Muscle of back (tissue), 11 donors: Measurements from ENCODE around the gene RPL38. TPM values are rescaled to one million over a fixed set of nuclear protein-coding genes. Genes with fewer than 3 reads are reported as not detected.

ENCODE experiments used
- DNase-seq, 3 donors: peaks; one replicate each; pipeline versions ENCODE4 v3.0.0 to v3.0.0-alpha.2; 2013
- polyA plus RNA-seq, 10 donors: library from polyadenylated mRNA; unstranded; fragments of 120-200 nt; gene quantifications; one replicate each; pipeline ENCODE4 v1.2.1, GENCODE V29; 2013; ENCODE audit not compliant: insufficient read length in 10 of 10

The RPL38 gene
- polyA plus RNA-seq, 10 donors, result 1,488 to 1,957 (median 1,685) TPM

DNA sequence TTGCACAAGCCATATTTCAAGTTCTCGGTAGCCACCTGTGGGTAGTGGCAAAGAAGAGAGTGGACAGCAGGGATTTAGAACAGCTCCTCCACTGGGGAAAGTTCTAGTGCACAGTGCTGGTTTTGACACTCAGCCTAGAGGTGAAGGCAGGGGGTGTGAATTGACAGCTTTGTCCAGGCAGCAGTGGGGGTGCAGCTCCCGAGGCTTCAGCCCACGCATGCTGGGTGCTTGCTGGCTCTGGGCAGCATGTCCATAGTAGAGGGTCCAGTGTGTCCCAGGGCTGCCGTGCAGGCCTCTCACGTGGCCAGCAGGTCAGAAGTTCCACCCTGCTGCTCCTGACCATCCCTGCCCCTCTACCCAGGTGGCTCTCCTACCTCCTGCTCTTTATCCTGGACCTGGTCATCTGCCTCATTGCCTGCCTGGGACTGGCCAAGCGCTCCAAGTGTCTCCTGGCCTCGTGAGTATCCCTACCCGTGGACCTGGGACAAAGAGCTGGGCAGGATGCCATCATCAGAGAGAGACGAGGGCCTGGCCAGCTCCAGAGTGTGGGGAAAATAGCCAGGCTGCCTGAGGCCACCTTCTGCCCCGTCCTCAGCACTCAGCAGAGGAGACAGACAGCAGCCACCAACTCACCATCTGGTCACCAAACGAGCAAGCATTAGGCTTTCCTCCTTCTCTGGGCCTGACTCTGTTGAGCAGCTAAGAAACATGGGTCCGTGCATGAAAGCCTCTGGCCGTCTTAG, 39.7 kb downstream of the RPL38 start:
- no peak for DNase-seq

DNA sequence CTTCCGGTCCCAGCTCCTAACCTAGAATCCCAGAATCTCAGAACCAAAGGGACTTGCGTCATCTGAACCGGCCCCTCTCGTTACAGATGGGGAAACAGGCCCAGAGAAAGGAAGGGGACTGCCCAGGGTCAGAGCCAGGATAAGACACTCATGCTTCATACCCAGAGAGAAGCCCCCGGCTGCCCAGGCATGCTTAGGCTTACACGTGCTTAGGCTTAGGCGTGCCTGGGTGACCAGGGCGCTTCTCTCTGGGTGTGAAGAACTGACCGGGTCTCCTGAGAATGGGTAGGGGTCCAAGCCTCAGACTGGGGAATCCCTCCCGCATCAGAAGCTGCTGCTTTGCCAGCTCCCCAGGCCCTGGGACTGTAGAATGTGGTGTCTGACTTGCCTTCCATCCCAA, 40.6 kb downstream of the RPL38 start:
- no peak for DNase-seq

DNA sequence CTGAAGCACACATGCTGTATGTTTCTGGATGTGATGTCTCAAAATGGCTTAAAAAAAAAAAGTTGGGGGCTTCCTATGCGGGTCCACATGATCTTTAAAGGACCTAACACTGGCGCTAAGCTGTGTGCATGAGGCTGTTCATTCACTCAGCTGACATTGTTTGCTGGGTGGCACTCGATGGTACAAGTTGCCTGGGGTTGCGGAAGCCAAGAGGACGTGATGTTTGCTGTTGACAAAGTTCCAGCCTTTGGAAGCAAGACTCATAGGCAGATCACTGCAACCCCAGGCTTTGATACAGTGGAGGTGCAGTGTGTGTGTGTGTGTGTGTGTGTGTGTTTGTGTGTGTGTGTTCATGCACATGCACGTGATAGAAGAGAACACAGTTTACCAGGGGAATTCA, 41.1 kb downstream of the RPL38 start:
- DNase-seq, result no peak

DNA sequence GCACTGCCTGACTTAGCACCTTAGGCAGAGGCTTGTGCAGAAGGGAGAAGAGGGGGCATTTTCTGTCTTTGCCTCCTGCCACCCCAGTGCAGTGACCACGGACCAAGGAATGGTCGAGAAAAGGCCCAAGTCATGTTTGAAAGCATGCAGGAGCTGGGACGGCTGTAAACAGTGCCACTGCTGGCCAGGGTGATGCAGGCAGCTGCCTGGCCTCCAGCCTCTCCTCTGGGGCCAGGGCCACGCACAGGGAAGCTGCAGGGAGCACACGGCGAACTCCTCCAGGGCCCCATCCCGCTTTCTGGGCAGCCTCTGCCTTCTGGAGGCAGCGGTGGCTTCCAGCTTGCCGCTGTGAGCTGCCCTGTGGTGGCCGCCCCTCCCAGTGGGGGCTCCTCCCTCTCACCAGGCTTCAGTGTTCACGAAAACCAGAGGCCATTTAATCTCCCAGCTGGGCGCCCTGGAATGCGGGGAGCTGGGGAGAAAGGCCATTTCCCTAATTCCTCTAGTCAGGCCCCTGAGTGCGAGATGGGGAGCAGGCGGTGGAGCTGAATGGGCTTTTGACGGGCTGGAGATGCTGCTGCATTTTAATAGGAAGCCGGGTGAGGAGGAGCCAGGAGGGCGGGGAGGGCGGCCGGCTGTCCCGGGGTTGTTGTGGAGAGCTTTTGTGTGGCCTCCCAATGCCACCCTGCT, 41.8 kb downstream of the RPL38 start:
- peak in 1 of 3 donors; percentile 45 for DNase-seq

DNA sequence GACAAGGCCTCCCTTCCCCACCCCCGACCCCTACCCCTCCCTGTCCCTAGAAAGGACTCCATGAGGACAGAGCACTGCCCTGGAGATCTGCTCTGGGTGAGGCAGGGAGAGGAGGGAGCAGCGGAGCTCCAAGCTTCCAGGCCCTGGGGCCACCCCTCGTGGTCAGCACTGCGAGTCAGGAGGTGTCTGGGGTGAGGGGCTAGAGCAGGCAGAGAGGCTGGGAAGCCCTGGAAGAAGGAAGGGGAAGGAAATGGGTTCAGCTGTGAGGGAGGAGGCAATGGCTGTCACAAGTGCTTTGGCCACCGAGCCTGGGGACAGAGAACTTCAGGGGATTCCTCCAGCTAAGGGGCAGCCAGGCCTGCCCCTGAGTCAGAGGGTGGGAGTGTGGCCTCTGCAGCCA, 42.4 kb downstream of the RPL38 start:
- DNase-seq, result no peak

DNA sequence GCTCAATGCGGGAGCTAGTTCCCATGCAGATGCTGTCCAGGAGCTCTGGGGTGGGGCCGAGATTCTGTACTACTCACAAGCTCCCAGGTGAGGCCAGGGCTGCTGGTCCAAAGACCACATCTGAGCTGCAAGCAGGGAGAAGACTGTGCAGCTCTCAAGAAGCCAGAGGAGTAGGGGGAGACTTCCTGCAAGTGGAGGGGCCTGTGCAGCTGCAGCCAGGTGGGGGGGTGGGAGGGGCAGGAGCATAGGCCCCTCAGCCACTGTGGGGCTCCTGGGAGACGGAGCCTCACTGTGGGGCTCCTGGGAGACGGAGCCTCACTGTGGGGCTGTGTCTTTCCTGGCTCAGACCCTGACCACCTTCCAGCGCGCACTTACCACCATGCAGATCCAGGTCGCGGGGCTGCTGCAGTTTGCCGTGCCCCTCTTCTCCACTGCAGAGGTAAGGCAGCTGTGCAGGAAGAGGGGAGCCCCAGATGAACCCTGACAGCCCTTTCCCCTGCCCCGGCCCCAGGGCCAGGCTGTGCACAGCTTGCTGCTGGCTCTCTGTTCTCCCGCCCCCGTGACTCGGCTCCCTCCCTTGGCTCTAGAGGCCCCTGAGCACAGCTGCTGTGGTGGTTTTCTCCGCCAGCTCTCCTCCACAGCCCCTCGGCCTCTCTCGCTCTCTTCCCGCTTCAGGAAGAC, 46.3 kb downstream of the RPL38 start:
- DNase-seq, result peak; percentile 76 to 96 (median 84)

DNA sequence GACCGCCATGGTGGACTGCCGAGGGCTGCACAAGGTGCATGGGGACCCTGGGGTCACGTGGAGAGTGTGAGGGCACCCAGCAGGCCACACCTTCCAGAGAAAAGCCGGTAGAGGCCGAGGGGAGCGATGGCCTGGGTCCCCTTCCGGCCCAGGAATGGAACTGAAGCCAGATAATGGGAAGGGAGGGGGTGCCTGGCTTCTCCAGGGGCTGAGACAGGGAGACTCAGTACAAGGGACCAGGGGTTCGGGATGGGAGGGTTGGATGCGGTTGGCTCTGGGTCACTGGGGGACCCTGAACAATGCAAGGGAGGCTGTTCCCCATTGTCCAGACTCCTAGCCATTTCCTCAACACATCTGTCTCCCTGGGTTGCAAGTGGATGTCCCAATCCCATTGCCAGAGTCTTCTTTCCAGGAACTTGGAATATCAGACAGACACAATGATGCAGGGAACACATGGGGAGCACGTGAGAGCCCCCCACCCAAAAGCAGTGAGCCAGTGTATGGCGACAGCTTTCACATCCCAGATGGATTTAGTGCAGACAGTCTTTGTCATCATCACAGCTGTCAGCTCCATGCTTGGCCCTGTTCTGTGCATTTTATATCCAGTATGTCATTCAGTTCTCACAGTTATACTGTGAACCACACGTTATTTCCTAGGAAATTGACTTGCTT, 47.0 kb downstream of the RPL38 start:
- peak; percentile 79 to 94 (median 86) for DNase-seq

DNA sequence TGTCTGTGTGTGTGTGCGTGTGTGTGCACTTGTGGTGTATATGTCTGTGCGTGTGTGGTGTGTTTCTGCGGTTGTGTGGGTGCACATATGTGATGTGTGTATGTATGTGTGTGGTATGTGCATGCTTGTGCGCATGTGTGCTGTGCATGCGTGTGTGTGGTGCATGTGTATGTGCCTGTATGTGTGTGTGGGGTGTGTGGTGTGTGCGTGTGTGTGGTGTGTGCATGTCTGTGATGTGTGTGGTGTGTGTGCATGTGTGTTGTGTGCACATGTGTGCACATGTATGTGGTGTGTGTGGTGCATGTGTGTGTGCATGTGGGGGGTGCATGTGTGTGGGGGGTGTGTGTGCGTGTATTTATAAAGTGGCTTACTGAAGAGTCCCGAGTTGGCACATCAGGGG, 47.6 kb downstream of the RPL38 start:
- DNase-seq, result no peak

DNA sequence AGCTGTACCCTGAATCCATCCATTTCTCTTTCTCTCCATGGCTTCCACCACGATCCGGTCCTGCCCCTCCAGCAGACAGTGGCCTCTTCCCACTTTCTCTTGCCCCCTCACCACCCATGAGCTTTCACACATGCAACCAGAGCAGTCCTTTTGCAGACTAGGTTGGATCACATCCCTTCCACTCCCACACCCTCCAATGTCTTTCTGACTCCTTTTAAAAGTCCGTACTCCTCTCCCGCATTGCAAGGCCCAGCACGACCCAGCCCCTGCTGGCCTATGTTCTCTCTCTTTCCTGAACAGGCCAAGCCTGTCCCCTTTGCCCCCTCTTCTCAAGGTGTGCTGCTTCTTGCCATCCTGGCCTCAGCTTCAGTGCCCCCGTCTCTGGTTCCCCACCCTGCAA, 48.1 kb downstream of the RPL38 start:
- peak in 1 of 3 donors; percentile 67 for DNase-seq

DNA sequence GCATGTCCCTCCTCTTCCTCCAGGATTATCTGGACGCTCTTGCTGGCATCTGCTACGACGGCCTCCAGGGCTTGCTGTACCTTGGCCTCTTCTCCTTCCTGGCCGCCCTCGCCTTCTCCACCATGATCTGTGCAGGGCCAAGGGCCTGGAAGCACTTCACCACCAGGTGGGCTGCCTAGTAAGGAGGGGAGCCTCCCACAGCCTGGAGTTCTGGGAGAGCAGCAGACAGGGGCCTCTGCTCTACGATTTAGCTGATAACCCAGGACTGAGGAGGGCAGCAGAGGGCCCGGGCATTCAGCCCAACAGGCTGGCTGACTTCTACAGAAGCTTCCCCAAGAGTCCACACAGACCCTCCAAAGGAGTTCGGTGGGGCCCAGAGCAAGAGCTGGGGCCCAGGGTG, 48.7 kb downstream of the RPL38 start:
- DNase-seq, result peak in 1 of 3 donors; percentile 65

DNA sequence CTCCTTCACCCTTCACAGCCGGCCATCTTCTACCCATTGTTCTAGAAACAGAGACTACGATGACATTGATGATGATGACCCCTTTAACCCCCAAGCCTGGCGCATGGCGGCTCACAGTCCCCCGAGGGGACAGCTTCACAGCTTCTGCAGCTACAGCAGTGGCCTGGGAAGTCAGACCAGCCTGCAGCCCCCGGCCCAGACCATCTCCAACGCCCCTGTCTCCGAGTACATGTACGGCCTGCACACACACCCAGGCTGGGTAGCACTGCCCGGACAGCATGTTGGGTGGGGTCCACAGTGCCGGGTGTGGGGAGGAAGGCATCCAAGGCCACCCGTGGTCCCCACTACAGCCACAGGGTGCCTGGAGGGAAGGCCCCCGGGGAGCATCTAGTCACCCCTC, 49.6 kb downstream of the RPL38 start:
- no peak for DNase-seq

DNA sequence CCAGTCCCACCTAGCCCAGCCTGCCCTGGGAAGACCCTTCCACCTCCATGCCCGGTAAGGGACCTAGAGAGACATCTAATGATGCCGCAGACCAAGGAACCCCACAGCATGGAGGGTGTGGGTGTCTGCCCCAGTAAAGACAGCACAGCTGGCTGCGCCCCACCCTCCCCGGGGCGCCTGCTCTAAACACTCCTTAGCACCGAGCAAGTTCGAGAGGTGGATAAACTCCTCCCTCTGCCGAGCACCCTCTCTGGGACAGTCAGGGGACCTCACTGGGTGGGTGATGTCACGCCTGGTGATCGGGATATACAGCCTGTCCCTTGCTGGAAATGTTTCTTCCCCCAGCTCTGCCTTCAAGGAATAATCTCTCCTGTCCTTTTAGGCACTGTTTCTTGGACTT, 53.8 kb downstream of the RPL38 start:
- no peak for DNase-seq

DNA sequence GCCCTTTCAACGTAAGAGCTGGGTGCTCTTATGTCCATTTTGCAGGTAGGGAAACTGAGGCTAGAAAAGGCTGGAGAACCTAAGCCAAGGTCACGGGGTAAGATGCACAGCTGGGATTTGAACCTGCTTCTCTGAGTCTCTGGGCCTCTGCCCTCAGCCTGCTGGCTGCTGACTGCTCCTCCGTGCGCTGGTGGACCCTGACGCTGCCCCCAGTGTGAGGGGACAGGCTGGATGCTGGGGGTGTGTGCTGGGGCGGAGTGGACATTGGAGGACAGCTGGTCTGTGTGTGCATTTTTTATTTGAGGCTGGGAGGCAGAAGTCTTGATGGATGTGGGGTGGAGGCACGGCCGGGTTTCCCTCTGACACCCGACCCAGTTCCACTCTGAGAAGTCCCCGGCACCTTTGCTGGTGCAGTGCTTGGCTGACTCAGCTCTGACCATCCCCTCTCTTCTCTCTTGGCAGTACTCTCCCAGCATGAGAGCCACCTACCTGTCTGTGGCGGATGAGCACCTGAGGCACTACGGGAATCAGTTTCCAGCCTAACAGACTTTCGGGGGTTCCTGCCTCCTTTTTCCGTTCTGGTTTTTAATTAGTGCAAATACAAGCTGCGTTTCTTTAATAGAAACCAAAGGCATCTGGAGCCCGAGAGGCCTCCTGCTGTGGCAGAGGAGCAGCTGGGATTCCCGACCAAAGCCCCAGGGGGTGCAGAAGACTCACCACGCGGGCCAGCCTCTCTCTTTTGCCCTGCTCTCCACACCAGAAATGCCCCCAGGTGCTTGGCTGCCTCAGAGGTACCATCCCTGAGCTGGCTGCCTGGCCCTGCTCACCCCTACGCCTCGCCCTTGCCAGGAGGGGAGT, 56.4 kb downstream of the RPL38 start:
- DNase-seq, result no peak

Other genes with a start within 250 kb of the RPL38 start
- gene TTYH2, start 9.9 kb downstream of the RPL38 start, polyA plus RNA-seq, result 10 to 100 TPM; 48.7 to 98.6 (median 61.7) TPM
- under 1 TPM in 5 of 10 donors, not detected in 5; 0.13 to 0.42 (median 0.35) TPM for gene DNAI2, start 70.6 kb downstream of the RPL38 start, polyA plus RNA-seq
- 1 to 10 TPM; 1.0 to 2.3 (median 1.7) TPM for gene KIF19, start 122.5 kb downstream of the RPL38 start, polyA plus RNA-seq
- under 1 TPM in 8 of 10 donors, not detected in 2; 0.09 to 0.24 (median 0.15) TPM for gene BTBD17, start 158.2 kb downstream of the RPL38 start, polyA plus RNA-seq
- gene GPR142, start 163.8 kb downstream of the RPL38 start, polyA plus RNA-seq, result under 1 TPM in 6 of 10 donors, not detected in 4; 0.17 to 0.53 (median 0.41) TPM
- gene GPRC5C, start 228.4 kb downstream of the RPL38 start, polyA plus RNA-seq, result 10 to 100 TPM; 19.5 to 33.8 (median 27.4) TPM